Astrocyte (in vitro differentiated cells and primary cell): Measurements from ENCODE around the gene ACBD7. TPM values are rescaled to one million over a fixed set of nuclear protein-coding genes. Genes with fewer than 3 reads are reported as not detected.
A peak's percentile ranks its signal among the peaks of the same experiment; 100 is the strongest.

Experiments used
- DNase-seq: peaks from one replicate; pipeline ENCODE4 v3.0.0-alpha.2; 2010; ENCODE audit warnings: low read depth
- FAIRE-seq: peaks from 2 replicates; lab custom pipeline; 2011; peaks lifted over from hg19 to GRCh38; lab: Jason Lieb, UNC
- H2AFZ ChIP-seq: 2 replicates; pipeline ENCODE4 v1.6.0; 2012; ENCODE audit warnings: low read depth, low read length, inconsistent platforms
- H3K27ac ChIP-seq: 2 replicates; pipeline ENCODE4 v1.5.1; 2011; ENCODE audit warnings: low read depth, low read length, inconsistent platforms
- H3K27me3 ChIP-seq: 2 replicates; pipeline ENCODE4 v1.6.0; 2011; ENCODE audit warnings: low read length, inconsistent platforms; ENCODE audit not compliant: insufficient read depth
- H3K36me3 ChIP-seq: 2 replicates; pipeline ENCODE4 v1.5.1; 2011; ENCODE audit warnings: low read length, inconsistent platforms; ENCODE audit not compliant: insufficient read depth
- H3K4me1 ChIP-seq: 2 replicates; pipeline ENCODE4 v1.5.1; 2011; ENCODE audit warnings: low read length, inconsistent platforms; ENCODE audit not compliant: insufficient read depth
- H3K4me2 ChIP-seq: 2 replicates; pipeline ENCODE4 v1.6.0; 2012; ENCODE audit warnings: low read length, inconsistent platforms
- H3K4me3 ChIP-seq: 2 replicates; pipeline ENCODE4 v1.5.1; 2011; ENCODE audit warnings: low read depth, mild to moderate bottlenecking, low read length, inconsistent platforms; ENCODE audit not compliant: insufficient read depth
- H3K79me2 ChIP-seq: 2 replicates; pipeline ENCODE4 v1.6.0; 2012; ENCODE audit warnings: mild to moderate bottlenecking, low read length, inconsistent platforms; ENCODE audit not compliant: insufficient read depth
- H3K9ac ChIP-seq: 2 replicates; pipeline ENCODE4 v1.6.0; 2012; ENCODE audit warnings: mild to moderate bottlenecking, low read length, inconsistent platforms
- H3K9me3 ChIP-seq: 2 replicates; pipeline ENCODE4 v1.5.1; 2012; ENCODE audit warnings: low read depth, mild to moderate bottlenecking, low read length, inconsistent platforms; ENCODE audit not compliant: insufficient read depth
- H4K20me1 ChIP-seq: 2 replicates; pipeline ENCODE4 v1.6.0; 2012; ENCODE audit warnings: low read length, inconsistent platforms; ENCODE audit not compliant: insufficient read depth
- H3K27ac Mint-ChIP-seq: one replicate; pipeline ENCODE4 v1.8.0; 2021; ENCODE audit warnings: mild to moderate bottlenecking, mixed read lengths; ENCODE audit not compliant: unreplicated experiment
- H3K27me3 Mint-ChIP-seq: one replicate; pipeline ENCODE4 v1.8.0; 2021; ENCODE audit warnings: low read depth, mixed read lengths; ENCODE audit not compliant: unreplicated experiment
- H3K36me3 Mint-ChIP-seq: one replicate; pipeline ENCODE4 v1.8.0; 2021; ENCODE audit warnings: low read depth, mixed read lengths; ENCODE audit not compliant: unreplicated experiment
- H3K4me1 Mint-ChIP-seq: one replicate; pipeline ENCODE4 v1.8.0; 2021; ENCODE audit warnings: low read depth, mixed read lengths; ENCODE audit not compliant: unreplicated experiment
- H3K4me3 Mint-ChIP-seq: one replicate; pipeline ENCODE4 v1.8.0; 2021; ENCODE audit warnings: mild to moderate bottlenecking, moderate library complexity, mixed read lengths; ENCODE audit not compliant: unreplicated experiment
- H3K9me3 Mint-ChIP-seq: one replicate; pipeline ENCODE4 v1.8.0; 2021; ENCODE audit warnings: mild to moderate bottlenecking, mixed read lengths; ENCODE audit not compliant: unreplicated experiment
- CTCF ChIP-seq: IDR thresholded peaks from 2 replicates; pipeline ENCODE4 v1.5.1; 2011; ENCODE audit warnings: low read depth, mild to moderate bottlenecking, inconsistent platforms, low read length, moderate library complexity; ENCODE audit not compliant: insufficient read depth
- EZH2 ChIP-seq: IDR thresholded peaks from 2 replicates; pipeline ENCODE4 v1.6.1; 2012; ENCODE audit warnings: mild to moderate bottlenecking, low read length, inconsistent platforms; ENCODE audit not compliant: insufficient read depth
- total RNA-seq: library from RNA; stranded (reverse); gene quantifications from 2 replicates; pipeline ENCODE4 v1.2.1, GENCODE V29; 2021

Gene ACBD7
- total RNA-seq, 1 donor from 2014 or later, result 0.79 TPM

GRCh38 chr10:15116225-15116624 is 27.6 kb upstream of the ACBD7 start:
- FAIRE-seq (no peak), DNase-seq (no peak)
- Mint-ChIP-seq H3K36me3 (peaks cover 21% of the 10 kb centered on the region), H3K27me3 (no peaks in the 10 kb centered on the region), H3K4me3 (no peak overlapping the region), H3K4me1 (peaks cover 10% of the 10 kb centered on the region), H3K9me3 (no peaks in the 10 kb centered on the region), H3K27ac (no peak overlapping the region)
- Histone ChIP-seq H3K36me3 (peaks cover 16% of the 10 kb centered on the region), H3K9me3 (no peaks in the 10 kb centered on the region), H2AFZ (no peak overlapping the region), H4K20me1 (peaks cover 3% of the 10 kb centered on the region), H3K27ac (no peak overlapping the region), H3K4me3 (no peak overlapping the region), H3K27me3 (no peaks in the 10 kb centered on the region), H3K9ac (no peak overlapping the region), H3K4me2 (no peak overlapping the region), H3K79me2 (peaks cover 10% of the 10 kb centered on the region), H3K4me1 (peaks cover 4% of the 10 kb centered on the region)
- TF ChIP-seq CTCF, result no peak
- TF ChIP-seq EZH2, result no peak

- Histone ChIP-seq H3K79me2 (peaks cover 10% of the 10 kb centered on the region), H3K4me1 (no peaks in the 10 kb centered on the region), H3K9me3 (no peaks in the 10 kb centered on the region), H3K27me3 (no peaks in the 10 kb centered on the region), H2AFZ (no peak overlapping the region), H3K4me3 (no peak overlapping the region), H3K27ac (no peak overlapping the region), H3K4me2 (no peak overlapping the region), H4K20me1 (peaks cover 3% of the 10 kb centered on the region), H3K36me3 (peaks cover 11% of the 10 kb centered on the region), H3K9ac (no peak overlapping the region)
- Mint-ChIP-seq H3K9me3 (no peaks in the 10 kb centered on the region), H3K27ac (peak overlapping the region; percentile 11), H3K4me1 (peaks cover 10% of the 10 kb centered on the region), H3K36me3 (peaks cover 14% of the 10 kb centered on the region), H3K4me3 (no peak overlapping the region), H3K27me3 (no peaks in the 10 kb centered on the region)
- FAIRE-seq (no peak), DNase-seq (no peak)
- TF ChIP-seq CTCF, result no peak
- TF ChIP-seq EZH2, result no peak
Observed at GRCh38 chr10:15113766-15114165, 25.2 kb upstream of the ACBD7 start.

GRCh38 chr10:15112657-15113056 is 24.1 kb upstream of the ACBD7 start:
- H3K9ac ChIP-seq, result no peak overlapping the region
- no peaks in the 10 kb centered on the region for H3K9me3 ChIP-seq
- Mint-ChIP-seq H3K27me3 (no peaks in the 10 kb centered on the region), H3K36me3 (peaks cover 14% of the 10 kb centered on the region), H3K27ac (no peak overlapping the region), H3K4me1 (peaks cover 10% of the 10 kb centered on the region), H3K4me3 (no peak overlapping the region), H3K9me3 (no peaks in the 10 kb centered on the region)
- H3K4me2 ChIP-seq, result no peak overlapping the region
- H3K36me3 ChIP-seq, result peaks cover 6% of the 10 kb centered on the region
- no peak overlapping the region for H3K27ac ChIP-seq
- H3K79me2 ChIP-seq, result peaks cover 10% of the 10 kb centered on the region
- TF ChIP-seq CTCF, result no peak
- FAIRE-seq (no peak), DNase-seq (no peak)
- no peak overlapping the region for H3K4me3 ChIP-seq
- H2AFZ ChIP-seq, result no peak overlapping the region
- no peaks in the 10 kb centered on the region for H3K27me3 ChIP-seq
- no peaks in the 10 kb centered on the region for H3K4me1 ChIP-seq
- peaks cover 3% of the 10 kb centered on the region for H4K20me1 ChIP-seq
